ENCODE results near the gene ANKRA2.

- TF ChIP-seq CTCF (conservative IDR thresholded peaks at IDR 0.05 in 1 of 2, IDR thresholded peaks at IDR 0.05 in 1 of 2; ENCODE audit: extremely low read depth in 1 of 2, insufficient read depth in 1 of 2, low read depth in 1 of 2, low read length in 2 of 2) (no peak), EZH2 (IDR thresholded peaks at IDR 0.05; ENCODE audit: borderline replicate concordance, low read length) (no peak)
Measured at GRCh38 chr5:73532195-73532594, 33.2 kb downstream of the ANKRA2 start.
